Liver (tissue), 3 donors: ENCODE measurements around the gene CRYBG1.

Source experiments
- FOXA1 ChIP-seq: IDR thresholded peaks from 2 replicates; pipeline ENCODE4 v1.6.1; 2016; ENCODE audit warnings: antibody characterized with exemption
- JUND ChIP-seq, 2 donors: IDR thresholded peaks; 2 replicates each; pipeline ENCODE4 v1.6.1; 2016; ENCODE audit warnings: antibody characterized with exemption in 2 of 2
- SP1 ChIP-seq: IDR thresholded peaks from 2 replicates; pipeline ENCODE4 v1.6.1; 2018; ENCODE audit warnings: antibody characterized with exemption, mild to moderate bottlenecking
- TAF1 ChIP-seq: conservative IDR thresholded peaks from 2 replicates; pipeline ENCODE4 v1.6.1; 2016; ENCODE audit warnings: antibody characterized with exemption, mild to moderate bottlenecking
- TF ChIP-seq, protein P1 (sequence below): fragments of 150-350 bp; IDR thresholded peaks from 2 replicates; pipeline ENCODE4 v1.5.1; 2017; ENCODE audit warnings: improper control_type of control experiment, low read depth, low read length; ENCODE audit not compliant: missing input control
- donor health status: healthy.
- donor health status: healthy.

DNA sequence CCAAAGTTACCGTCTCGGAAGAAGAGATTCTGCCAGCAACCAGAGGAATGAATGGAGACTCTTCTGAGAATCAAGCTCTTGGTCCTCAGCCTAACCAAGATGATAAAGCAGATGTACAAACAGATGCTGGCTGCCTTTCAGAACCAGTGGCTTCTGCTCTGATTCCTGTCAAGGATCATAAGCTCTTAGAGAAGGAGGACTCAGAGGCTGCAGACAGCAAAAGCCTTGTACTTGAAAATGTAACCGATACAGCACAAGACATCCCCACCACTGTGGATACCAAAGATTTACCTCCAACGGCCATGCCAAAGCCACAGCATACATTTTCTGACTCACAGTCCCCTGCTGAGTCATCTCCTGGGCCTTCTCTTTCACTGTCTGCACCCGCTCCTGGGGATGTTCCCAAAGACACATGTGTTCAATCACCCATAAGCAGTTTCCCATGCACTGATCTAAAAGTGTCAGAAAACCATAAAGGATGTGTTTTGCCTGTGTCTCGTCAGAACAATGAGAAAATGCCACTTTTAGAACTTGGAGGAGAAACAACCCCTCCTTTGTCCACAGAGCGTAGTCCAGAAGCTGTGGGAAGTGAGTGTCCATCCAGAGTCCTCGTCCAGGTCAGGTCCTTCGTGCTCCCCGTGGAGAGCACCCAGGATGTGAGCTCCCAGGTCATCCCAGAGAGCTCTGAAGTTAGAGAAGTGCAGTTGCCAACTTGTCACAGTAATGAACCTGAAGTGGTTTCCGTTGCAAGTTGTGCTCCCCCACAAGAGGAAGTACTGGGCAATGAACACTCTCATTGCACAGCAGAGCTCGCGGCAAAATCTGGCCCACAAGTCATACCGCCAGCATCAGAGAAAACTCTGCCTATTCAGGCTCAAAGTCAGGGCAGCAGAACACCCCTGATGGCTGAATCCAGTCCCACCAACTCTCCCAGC lies 159.2 kb downstream of the CRYBG1 start:
- TF ChIP-seq TAF1 (no peak), JUND (IDR thresholded peaks at IDR 0.05) (no peak), FOXA1 (no peak), SP1 (no peak)
- TF ChIP-seq, protein P1, sequence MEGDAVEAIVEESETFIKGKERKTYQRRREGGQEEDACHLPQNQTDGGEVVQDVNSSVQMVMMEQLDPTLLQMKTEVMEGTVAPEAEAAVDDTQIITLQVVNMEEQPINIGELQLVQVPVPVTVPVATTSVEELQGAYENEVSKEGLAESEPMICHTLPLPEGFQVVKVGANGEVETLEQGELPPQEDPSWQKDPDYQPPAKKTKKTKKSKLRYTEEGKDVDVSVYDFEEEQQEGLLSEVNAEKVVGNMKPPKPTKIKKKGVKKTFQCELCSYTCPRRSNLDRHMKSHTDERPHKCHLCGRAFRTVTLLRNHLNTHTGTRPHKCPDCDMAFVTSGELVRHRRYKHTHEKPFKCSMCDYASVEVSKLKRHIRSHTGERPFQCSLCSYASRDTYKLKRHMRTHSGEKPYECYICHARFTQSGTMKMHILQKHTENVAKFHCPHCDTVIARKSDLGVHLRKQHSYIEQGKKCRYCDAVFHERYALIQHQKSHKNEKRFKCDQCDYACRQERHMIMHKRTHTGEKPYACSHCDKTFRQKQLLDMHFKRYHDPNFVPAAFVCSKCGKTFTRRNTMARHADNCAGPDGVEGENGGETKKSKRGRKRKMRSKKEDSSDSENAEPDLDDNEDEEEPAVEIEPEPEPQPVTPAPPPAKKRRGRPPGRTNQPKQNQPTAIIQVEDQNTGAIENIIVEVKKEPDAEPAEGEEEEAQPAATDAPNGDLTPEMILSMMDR = no peak
